Measurements from ENCODE around the gene MAN2B1. TPM values are rescaled to one million over a fixed set of nuclear protein-coding genes. Genes with fewer than 3 reads are reported as not detected.
A peak's percentile ranks its signal among the peaks of the same experiment; 100 is the strongest.

The MAN2B1 gene
- total RNA-seq, 1 experiment from 2014 or later: 93.5 TPM

GRCh38 chr19:12648088-12648487 is 18.5 kb downstream of the MAN2B1 start:
- Histone ChIP-seq H3K23me2 (ENCODE audit: insufficient read length, low read depth, low read length, poor library complexity, severe bottlenecking) (no peaks in the 10 kb centered on the region), H3K23ac (ENCODE audit: insufficient read length, low read depth, low read length) (no peak overlapping the region), H3K14ac (ENCODE audit: insufficient read depth, low read length) (no peak overlapping the region), H3K9me3 (ENCODE audit: control insufficient read depth, low read depth, low read length) (no peaks in the 10 kb centered on the region), H4K8ac (replicated peaks; ENCODE audit: insufficient read length, low read depth, low read length) (no peak overlapping the region), H3K9ac (ENCODE audit: extremely low read depth, insufficient read length, low read length) (no peak overlapping the region), H3K79me2 (ENCODE audit: insufficient read depth, low read length) (no peaks in the 10 kb centered on the region), H2AK5ac (ENCODE audit: insufficient read length, low read length) (no peak overlapping the region), H2BK5ac (ENCODE audit: insufficient read length, low read length) (no peak overlapping the region), H3K4ac (ENCODE audit: low read depth, low read length) (no peak overlapping the region), H4K5ac (ENCODE audit: insufficient read length, low read depth, low read length) (no peak overlapping the region), H2BK15ac (ENCODE audit: low read depth, low read length) (no peak overlapping the region), H3K56ac (ENCODE audit: insufficient read length, low read depth, low read length) (no peak overlapping the region), H2AFZ (ENCODE audit: low read length) (no peak overlapping the region), H3K4me2 (ENCODE audit: insufficient read depth, insufficient read length, low read length) (no peak overlapping the region), H4K20me1 (ENCODE audit: control insufficient read depth, insufficient read depth, insufficient read length) (no peaks in the 10 kb centered on the region), H3K27me3 (ENCODE audit: insufficient read depth, low read length) (no peaks in the 10 kb centered on the region), H2BK120ac (ENCODE audit: low read depth, low read length, poor library complexity, severe bottlenecking) (no peak overlapping the region), H3K27ac (ENCODE audit: insufficient read length, low read depth, low read length) (no peak overlapping the region), H2BK20ac (ENCODE audit: low read depth, low read length, poor library complexity, severe bottlenecking) (no peak overlapping the region), H2BK12ac (ENCODE audit: insufficient read length, low read depth, low read length) (no peak overlapping the region), H3K79me1 (ENCODE audit: insufficient read depth, low read depth, low read length, poor library complexity, severe bottlenecking) (no peaks in the 10 kb centered on the region), H3T11ph (ENCODE audit: low read length) (no peak overlapping the region), H3K4me1 (ENCODE audit: insufficient read depth, low read length) (no peaks in the 10 kb centered on the region), H4K91ac (ENCODE audit: insufficient read length, low read depth, low read length) (no peak overlapping the region), H3K18ac (ENCODE audit: insufficient read length, low read depth, low read length) (no peak overlapping the region)
- peak; percentile 49 for TF ChIP-seq CTCF (conservative IDR thresholded peaks at IDR 0.05)
- H3K9me3 Mint-ChIP-seq: peaks cover 0 to 5% of the 10 kb centered on the region in 2 experiments; a peak in 3 of 5 replicates
- peak overlapping the region in 1 of 2 experiments; percentile 34; a peak in 1 of 5 replicates for H3K4me3 Mint-ChIP-seq
- H3K4me1 Mint-ChIP-seq: peaks cover 0 to 2% of the 10 kb centered on the region in 2 experiments; a peak in 1 of 4 replicates
- peak; percentile 76 for DNase-seq
- peaks cover 8 to 17% (median 14%) of the 10 kb centered on the region in 3 experiments for H3K36me3 Mint-ChIP-seq (ENCODE audit: insufficient read depth in 1 of 3, low read depth in 3 of 3)
- H3K27me3 Mint-ChIP-seq (ENCODE audit: low read depth): peaks cover 2% of the 10 kb centered on the region; the same call in 1 of the 2 replicates
- WGBS (ENCODE audit: extremely low coverage, insufficient read length, low lambda C conversion rate): no CpG with 5 or more reads among the region's 29 CpGs
- no peak overlapping the region; a peak in 1 of 7 replicates for H3K27ac Mint-ChIP-seq

Data from H9 (cell line).